NCI-H748 treated with DMSO at 0.1 percent for 48 hours (cell line): ENCODE results near the gene ARMC9.
"Not testable (repeated sequence)": the region's sequence is repeated elsewhere in the genome, so short reads cannot be mapped to it uniquely, and the experiment has no call there.

Source experiments
- DNase-seq: peaks from one replicate; lab custom pipeline; 2025; lab: John Stamatoyannopoulos, UW

Gene ARMC9

GRCh38 chr2:231364061-231364460, 165.6 kb downstream of the ARMC9 start:
- DNase-seq, result no peak

GRCh38 chr2:231364961-231365810, 166.8 kb downstream of the ARMC9 start:
- no peak for DNase-seq

- DNase-seq, result no peak
These were observed 168.7 kb downstream of the ARMC9 start for GRCh38 chr2:231367178-231367577.

GRCh38 chr2:231369580-231370428, 171.4 kb downstream of the ARMC9 start:
- DNase-seq, result no peak

GRCh38 chr2:231370429-231370748, 172.0 kb downstream of the ARMC9 start:
- DNase-seq, result no peak

- DNase-seq, result no peak
These were observed 172.5 kb downstream of the ARMC9 start for GRCh38 chr2:231370749-231371429.

- no peak for DNase-seq
These were observed 173.1 kb downstream of the ARMC9 start for GRCh38 chr2:231371430-231372054.

GRCh38 chr2:231372326-231372725, 173.9 kb downstream of the ARMC9 start:
- no peak for DNase-seq

- no peak for DNase-seq
These were observed 174.8 kb downstream of the ARMC9 start for GRCh38 chr2:231373184-231373583.

- DNase-seq, result no peak
These were observed 175.4 kb downstream of the ARMC9 start for GRCh38 chr2:231373786-231374349.

GRCh38 chr2:231374771-231375170, 176.3 kb downstream of the ARMC9 start:
- DNase-seq, result no peak

GRCh38 chr2:231375994-231376615, 177.7 kb downstream of the ARMC9 start:
- DNase-seq, result not testable (repeated sequence)

- DNase-seq, result no peak
These were observed 178.4 kb downstream of the ARMC9 start for GRCh38 chr2:231376857-231377256.

- DNase-seq, result no peak
These were observed 179.7 kb downstream of the ARMC9 start for GRCh38 chr2:231378026-231378722.

GRCh38 chr2:231379266-231380215, 181.1 kb downstream of the ARMC9 start:
- DNase-seq, result no peak

- no peak for DNase-seq
These were observed 181.9 kb downstream of the ARMC9 start for GRCh38 chr2:231380307-231380706.

- no peak for DNase-seq
These were observed 182.8 kb downstream of the ARMC9 start for GRCh38 chr2:231380991-231381847.

- no peak for DNase-seq
These were observed 183.7 kb downstream of the ARMC9 start for GRCh38 chr2:231382116-231382515.
